Osteoblast (primary cell): ENCODE data around the gene GPX3. TPM values are rescaled to one million over a fixed set of nuclear protein-coding genes. Genes with fewer than 3 reads are reported as not detected.

ENCODE experiments used
- DNase-seq: peaks from one replicate; pipeline ENCODE4 v3.0.0; 2011; ENCODE audit warnings: low spot score, mixed read lengths; ENCODE audit not compliant: insufficient read length; ENCODE audit errors: missing footprints
- H2AFZ ChIP-seq: 2 replicates; pipeline ENCODE4 v1.6.0; 2011; ENCODE audit warnings: mild to moderate bottlenecking, low read length
- H3K27ac ChIP-seq: 2 replicates; pipeline ENCODE4 v1.5.1; 2011; ENCODE audit warnings: mild to moderate bottlenecking, low read depth, low read length, moderate library complexity
- H3K27me3 ChIP-seq: 2 replicates; pipeline ENCODE4 v1.6.0; 2012; ENCODE audit warnings: mild to moderate bottlenecking, control low read depth, inconsistent platforms, low read length, moderate library complexity; ENCODE audit not compliant: insufficient read depth
- H3K36me3 ChIP-seq: 2 replicates; pipeline ENCODE4 v1.5.1; 2011; ENCODE audit warnings: mild to moderate bottlenecking, low read length, control low read depth, moderate library complexity; ENCODE audit not compliant: insufficient read depth
- H3K4me1 ChIP-seq: 2 replicates; pipeline ENCODE4 v1.5.1; 2011; ENCODE audit warnings: mild to moderate bottlenecking, low read length, control low read depth, moderate library complexity; ENCODE audit not compliant: insufficient read depth
- H3K4me2 ChIP-seq: 2 replicates; pipeline ENCODE4 v1.6.0; 2011; ENCODE audit warnings: mild to moderate bottlenecking, low read length; ENCODE audit not compliant: insufficient read depth
- H3K4me3 ChIP-seq: fragments of 200-600 bp; sonication (generic); 3 replicates; pipeline ENCODE4 v1.5.1; 2012; ENCODE audit warnings: mild to moderate bottlenecking, low read length, inconsistent platforms; ENCODE audit not compliant: insufficient read depth
- H3K79me2 ChIP-seq: 2 replicates; pipeline ENCODE4 v1.6.0; 2012; ENCODE audit warnings: mild to moderate bottlenecking, low read length, control low read depth, inconsistent platforms; ENCODE audit not compliant: insufficient read depth
- H3K9me3 ChIP-seq: 2 replicates; pipeline ENCODE4 v1.5.1; 2011; ENCODE audit warnings: low read depth, low read length, control low read depth
- H4K20me1 ChIP-seq: 2 replicates; pipeline ENCODE4 v1.6.0; 2012; ENCODE audit warnings: mild to moderate bottlenecking, low read length, control low read depth; ENCODE audit not compliant: insufficient read depth
- total RNA-seq: library from RNA; depleted of rRNA; stranded (reverse); fragments of >200 nt; gene quantifications from 2 replicates; pipeline ENCODE4 v1.2.3, GENCODE V29; 2012
- TF ChIP-seq, protein P1 (sequence below): IDR thresholded peaks from 2 replicates; pipeline ENCODE4 v1.5.1; 2011; ENCODE audit warnings: mild to moderate bottlenecking, low read depth, low read length, moderate library complexity; ENCODE audit errors: extremely low read depth

Gene GPX3
- total RNA-seq, 1 donor, result 9.8 TPM

DNA sequence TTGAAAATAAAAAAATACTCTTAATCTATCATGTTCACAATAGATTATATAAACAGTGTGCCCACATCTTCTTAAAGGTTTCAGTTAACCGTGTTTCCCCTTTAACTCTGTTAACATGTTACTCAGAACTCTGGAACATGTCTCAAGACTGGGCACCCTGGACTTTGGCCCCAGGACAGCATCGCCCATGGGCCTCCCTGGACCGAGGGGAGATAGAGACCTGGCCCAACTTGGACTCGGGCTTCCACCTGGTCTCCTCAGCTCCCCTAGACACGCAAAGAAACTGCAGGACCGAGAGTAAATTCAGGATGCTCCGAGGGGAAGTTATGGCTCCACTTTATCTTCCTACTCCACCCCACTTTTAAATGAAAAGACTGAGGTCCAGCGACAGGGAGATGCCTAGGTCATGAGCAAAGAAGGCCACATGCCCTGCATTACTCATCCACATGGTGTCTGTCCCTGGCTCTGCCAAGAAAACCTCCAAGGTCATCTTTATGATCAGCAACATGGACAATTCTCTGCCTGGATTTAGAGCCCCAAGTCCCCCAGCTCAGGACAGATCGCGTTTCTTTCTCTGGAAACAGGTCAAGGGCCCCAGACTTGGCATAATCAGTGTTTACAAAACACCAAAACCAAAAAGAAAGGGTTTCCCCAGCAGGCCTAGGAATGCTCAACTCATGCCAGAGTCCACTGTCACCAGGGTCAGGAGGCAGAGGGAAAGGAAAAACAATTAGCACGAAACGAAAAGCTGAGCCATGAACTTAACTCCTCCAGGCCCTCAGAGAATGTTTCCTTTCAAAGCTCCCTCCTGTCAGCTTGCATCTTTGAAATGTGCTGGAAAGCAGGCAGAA is 17.4 kb downstream of the GPX3 start:
- Histone ChIP-seq H3K79me2 (no peaks in the 10 kb centered on the region), H4K20me1 (no peaks in the 10 kb centered on the region), H3K27ac (peak overlapping the region; percentile 64), H3K36me3 (peaks cover 44% of the 10 kb centered on the region), H3K27me3 (no peaks in the 10 kb centered on the region), H3K4me2 (peak overlapping the region; percentile 51), H3K4me1 (peaks cover 33% of the 10 kb centered on the region), H2AFZ (no peak overlapping the region), H3K4me3 (no peak overlapping the region), H3K9me3 (no peaks in the 10 kb centered on the region)
- TF ChIP-seq, protein P1, sequence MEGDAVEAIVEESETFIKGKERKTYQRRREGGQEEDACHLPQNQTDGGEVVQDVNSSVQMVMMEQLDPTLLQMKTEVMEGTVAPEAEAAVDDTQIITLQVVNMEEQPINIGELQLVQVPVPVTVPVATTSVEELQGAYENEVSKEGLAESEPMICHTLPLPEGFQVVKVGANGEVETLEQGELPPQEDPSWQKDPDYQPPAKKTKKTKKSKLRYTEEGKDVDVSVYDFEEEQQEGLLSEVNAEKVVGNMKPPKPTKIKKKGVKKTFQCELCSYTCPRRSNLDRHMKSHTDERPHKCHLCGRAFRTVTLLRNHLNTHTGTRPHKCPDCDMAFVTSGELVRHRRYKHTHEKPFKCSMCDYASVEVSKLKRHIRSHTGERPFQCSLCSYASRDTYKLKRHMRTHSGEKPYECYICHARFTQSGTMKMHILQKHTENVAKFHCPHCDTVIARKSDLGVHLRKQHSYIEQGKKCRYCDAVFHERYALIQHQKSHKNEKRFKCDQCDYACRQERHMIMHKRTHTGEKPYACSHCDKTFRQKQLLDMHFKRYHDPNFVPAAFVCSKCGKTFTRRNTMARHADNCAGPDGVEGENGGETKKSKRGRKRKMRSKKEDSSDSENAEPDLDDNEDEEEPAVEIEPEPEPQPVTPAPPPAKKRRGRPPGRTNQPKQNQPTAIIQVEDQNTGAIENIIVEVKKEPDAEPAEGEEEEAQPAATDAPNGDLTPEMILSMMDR, result no peak
- DNase-seq, result peak; percentile 95

DNA sequence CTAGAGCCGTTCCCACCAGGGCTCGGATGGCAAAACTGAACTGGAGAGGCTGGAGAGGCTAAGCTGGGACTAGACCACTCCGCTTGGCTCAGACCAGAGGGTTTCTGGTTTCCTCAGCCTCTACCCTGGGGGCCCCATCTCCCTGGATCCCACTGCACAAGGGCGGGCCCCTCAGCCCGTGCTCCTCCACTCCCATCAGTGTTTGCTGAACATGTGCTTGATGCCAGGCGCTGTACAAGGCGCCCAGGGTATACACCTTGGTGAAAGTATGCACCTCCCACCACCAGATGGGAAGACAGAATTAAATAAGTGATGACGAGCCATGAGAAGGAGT is 18.0 kb downstream of the GPX3 start:
- Histone ChIP-seq H3K27ac (peak overlapping the region; percentile 64), H3K9me3 (no peaks in the 10 kb centered on the region), H3K27me3 (no peaks in the 10 kb centered on the region), H3K36me3 (peaks cover 48% of the 10 kb centered on the region), H3K4me3 (peak overlapping the region; percentile 3), H2AFZ (no peak overlapping the region), H3K79me2 (no peaks in the 10 kb centered on the region), H3K4me1 (peaks cover 33% of the 10 kb centered on the region), H3K4me2 (peak overlapping the region; percentile 51), H4K20me1 (no peaks in the 10 kb centered on the region)
- DNase-seq, result no peak
- TF ChIP-seq, protein P1, result no peak

DNA sequence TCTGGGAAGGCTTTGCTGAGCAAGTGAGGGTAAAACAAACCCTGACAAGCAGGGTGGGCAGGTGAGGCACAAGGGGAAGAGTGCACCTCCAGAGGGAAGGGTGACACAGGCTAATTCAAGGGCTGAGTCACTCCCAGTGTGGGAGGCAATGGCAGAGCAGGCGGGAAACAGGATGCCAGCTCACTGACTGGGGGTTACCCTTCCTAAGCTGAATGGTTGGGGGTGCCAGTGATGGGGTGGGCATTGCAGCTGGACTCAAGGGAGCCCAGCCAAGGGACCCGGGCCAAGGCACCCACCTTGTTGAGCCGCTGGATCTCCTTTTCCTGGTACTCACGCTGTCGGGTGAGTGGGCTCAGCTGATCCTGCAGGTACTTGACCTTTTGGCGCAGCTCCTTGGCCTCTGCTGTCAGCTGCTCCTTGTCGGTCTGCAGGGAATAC is 18.4 kb downstream of the GPX3 start:
- H3K4me3 ChIP-seq, result peak overlapping the region; percentile 3
- DNase-seq, result no peak
- H3K9me3 ChIP-seq, result no peaks in the 10 kb centered on the region
- H3K4me2 ChIP-seq, result peak overlapping the region; percentile 51
- H3K79me2 ChIP-seq, result no peaks in the 10 kb centered on the region
- H2AFZ ChIP-seq, result no peak overlapping the region
- peaks cover 45% of the 10 kb centered on the region for H3K36me3 ChIP-seq
- no peaks in the 10 kb centered on the region for H4K20me1 ChIP-seq
- TF ChIP-seq, protein P1, result no peak
- H3K27ac ChIP-seq, result peak overlapping the region; percentile 64
- H3K27me3 ChIP-seq, result no peaks in the 10 kb centered on the region
- H3K4me1 ChIP-seq, result peaks cover 33% of the 10 kb centered on the region

DNA sequence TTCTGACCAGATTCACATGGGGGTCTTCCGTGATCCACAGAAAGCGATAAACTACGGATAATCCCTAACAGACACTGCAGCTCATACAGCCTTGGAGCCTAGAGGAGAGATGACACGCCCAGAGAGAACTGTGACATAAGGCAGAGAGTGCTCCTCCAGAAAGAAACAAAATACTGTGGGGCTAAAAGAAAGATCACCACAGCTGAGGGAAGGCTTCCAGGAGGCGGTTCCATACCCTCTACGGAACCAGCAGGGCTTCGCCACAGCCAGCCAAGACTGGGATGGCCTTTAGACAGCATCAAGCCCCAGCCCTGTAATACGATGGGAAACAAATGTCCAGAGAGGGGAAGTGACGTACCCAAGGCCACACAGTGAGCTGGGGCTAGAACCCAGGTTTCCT is 19.3 kb downstream of the GPX3 start:
- Histone ChIP-seq H3K79me2 (no peaks in the 10 kb centered on the region), H3K27ac (peak overlapping the region; percentile 5), H4K20me1 (no peaks in the 10 kb centered on the region), H3K27me3 (no peaks in the 10 kb centered on the region), H3K4me1 (peaks cover 33% of the 10 kb centered on the region), H3K9me3 (no peaks in the 10 kb centered on the region), H3K36me3 (peaks cover 40% of the 10 kb centered on the region), H3K4me2 (no peak overlapping the region), H2AFZ (no peak overlapping the region), H3K4me3 (no peak overlapping the region)
- no peak for DNase-seq
- TF ChIP-seq, protein P1, result no peak
